ENCODE measurements around the gene NOP9.

GRCh38 chr14:24282736-24283135, 16.9 kb upstream of the NOP9 start:
- TF ChIP-seq POLR2AphosphoS5 (IDR thresholded peaks at IDR 0.05; ENCODE audit: low read depth, low read length) (no peak), PAX5 (IDR thresholded peaks at IDR 0.05; ENCODE audit: insufficient read depth, low read length, severe bottlenecking) (no peak), SPI1 (IDR thresholded peaks at IDR 0.05; ENCODE audit: low read depth, low read length) (no peak)

All from GM12891 (cell line).